GM12801 (cell line): ENCODE measurements around the gene IL22RA1.

Experiments
- TF ChIP-seq, protein P1 (sequence below): IDR thresholded peaks from one replicate; pipeline ENCODE4 v1.5.1; 2011; ENCODE audit warnings: control low read depth; ENCODE audit not compliant: insufficient read length; ENCODE audit errors: extremely low read depth

IL22RA1 gene

DNA sequence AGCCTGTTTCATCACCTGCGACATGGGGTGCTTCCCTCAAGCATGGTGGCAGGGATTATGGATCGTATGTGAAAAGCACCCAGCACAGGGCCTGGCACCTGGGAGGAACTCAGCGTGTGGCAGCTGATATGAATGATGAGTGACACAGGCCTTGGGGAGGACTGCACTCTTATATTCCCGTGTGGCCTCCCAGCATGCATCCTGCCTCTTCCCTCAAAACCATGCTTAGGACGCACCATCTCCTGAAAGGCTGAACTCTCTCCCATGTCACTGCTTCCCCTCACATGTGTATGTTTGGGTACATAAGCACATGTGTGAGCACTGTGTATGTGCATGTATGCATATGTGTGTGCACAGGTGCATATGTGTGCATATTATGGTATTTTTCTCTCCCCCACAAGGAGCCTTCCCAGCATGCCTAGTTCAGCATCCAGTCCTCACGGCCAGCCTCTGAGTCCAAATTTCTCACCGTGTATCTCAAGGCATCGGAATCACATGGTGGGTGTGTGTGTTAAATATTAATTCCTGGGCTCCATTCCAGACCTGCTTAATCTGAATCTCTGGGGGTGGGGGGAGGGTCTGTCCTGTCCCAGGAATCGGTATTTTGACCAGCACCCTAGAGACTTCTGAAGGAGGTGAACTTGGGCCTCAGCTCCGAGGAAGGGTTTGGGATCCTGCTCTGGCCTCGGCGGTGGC lies 43.8 kb downstream of the IL22RA1 start:
- TF ChIP-seq, protein P1, sequence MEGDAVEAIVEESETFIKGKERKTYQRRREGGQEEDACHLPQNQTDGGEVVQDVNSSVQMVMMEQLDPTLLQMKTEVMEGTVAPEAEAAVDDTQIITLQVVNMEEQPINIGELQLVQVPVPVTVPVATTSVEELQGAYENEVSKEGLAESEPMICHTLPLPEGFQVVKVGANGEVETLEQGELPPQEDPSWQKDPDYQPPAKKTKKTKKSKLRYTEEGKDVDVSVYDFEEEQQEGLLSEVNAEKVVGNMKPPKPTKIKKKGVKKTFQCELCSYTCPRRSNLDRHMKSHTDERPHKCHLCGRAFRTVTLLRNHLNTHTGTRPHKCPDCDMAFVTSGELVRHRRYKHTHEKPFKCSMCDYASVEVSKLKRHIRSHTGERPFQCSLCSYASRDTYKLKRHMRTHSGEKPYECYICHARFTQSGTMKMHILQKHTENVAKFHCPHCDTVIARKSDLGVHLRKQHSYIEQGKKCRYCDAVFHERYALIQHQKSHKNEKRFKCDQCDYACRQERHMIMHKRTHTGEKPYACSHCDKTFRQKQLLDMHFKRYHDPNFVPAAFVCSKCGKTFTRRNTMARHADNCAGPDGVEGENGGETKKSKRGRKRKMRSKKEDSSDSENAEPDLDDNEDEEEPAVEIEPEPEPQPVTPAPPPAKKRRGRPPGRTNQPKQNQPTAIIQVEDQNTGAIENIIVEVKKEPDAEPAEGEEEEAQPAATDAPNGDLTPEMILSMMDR = no peak

DNA sequence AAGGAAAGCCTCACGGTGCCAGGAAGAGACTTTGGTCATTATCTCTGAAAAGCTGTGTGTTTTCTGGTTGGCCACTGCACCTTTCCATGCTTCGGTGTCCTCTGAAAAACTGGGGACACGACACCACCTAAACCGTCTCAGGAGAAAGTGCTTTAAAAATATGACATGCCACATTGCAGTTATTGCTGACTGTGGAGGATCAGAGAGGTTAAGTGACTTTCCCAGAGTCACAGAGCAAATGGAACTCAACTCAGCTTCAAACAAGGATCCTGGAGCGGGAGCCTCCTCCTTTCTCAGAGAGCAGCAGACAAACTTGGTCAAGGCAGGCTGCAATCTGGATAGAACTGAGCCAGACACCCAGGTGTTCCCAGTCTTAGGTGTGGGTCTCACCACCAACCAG lies 44.8 kb downstream of the IL22RA1 start:
- TF ChIP-seq, protein P1 = no peak

DNA sequence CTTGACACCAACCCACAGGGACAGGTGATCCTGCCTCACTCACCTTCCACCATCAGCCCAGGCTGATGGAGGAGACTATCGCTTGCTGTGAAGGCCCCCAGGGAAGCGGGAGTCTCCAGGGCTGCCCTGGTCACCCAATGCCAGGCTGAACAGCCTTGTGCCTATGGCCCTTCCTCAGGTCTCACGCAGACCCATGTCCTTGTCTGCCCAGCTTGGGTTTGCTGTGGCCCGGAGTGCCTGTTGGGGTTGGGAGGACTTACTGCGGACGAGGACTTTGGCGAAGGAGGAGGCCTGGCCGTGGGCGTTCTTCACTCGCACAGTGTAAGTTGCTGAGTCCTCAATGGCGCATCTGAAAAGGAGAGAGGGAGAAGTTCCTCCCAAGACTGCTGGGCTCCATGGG lies 45.3 kb downstream of the IL22RA1 start:
- TF ChIP-seq, protein P1 = no peak

DNA sequence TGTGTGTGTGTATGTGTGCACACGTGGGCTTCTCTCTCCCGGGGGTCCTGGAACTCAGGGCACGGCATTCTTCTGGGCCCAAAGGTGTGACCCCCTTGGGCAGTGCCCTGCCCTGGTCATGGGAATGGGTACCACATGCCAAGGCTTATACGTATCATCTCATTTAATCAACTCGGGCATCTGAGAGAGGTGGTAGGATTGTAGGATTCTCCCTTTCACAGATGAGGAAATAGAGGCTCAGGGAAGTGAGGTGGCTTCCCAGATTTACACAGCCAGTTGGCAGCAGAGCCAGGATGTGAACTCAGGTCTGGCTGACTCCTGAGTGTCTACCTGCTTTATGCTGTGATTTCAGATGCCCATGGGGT lies 46.2 kb downstream of the IL22RA1 start:
- TF ChIP-seq, protein P1 = no peak

DNA sequence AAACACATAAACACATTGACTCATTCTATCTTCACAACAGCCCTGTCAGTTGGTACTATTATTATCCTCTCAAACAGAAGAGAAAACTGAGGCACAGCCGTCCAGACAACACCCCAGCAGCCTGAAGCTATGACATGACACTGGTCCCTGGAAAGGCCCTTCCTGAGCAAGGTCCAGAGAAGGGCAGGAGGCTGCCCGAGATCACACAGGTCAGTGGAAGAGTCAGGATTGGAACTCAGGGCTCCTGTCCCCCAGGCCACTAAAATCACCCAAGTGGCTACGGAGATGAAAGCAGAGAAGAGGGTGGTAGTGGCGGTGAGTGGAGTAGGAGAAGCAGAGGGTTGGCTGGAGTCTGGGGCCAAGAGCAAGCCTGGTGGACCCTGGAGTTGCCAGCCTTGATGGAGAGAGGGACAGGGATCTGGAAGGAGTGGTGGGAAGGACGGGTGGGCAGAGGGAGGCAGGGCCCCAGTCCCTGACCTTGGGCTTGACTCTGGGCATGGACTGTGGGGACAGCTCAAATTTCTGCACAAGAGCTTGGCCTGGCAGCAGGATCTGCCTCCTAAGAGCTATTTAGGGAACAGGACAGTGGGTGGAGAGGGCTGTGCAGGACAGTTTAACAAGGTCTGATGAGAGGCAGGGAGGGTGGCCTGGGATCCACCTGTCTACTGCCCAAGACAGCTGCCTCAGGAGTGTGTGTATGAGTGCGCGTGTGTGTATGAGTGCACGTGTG lies 46.8 kb downstream of the IL22RA1 start:
- TF ChIP-seq, protein P1 = no peak

DNA sequence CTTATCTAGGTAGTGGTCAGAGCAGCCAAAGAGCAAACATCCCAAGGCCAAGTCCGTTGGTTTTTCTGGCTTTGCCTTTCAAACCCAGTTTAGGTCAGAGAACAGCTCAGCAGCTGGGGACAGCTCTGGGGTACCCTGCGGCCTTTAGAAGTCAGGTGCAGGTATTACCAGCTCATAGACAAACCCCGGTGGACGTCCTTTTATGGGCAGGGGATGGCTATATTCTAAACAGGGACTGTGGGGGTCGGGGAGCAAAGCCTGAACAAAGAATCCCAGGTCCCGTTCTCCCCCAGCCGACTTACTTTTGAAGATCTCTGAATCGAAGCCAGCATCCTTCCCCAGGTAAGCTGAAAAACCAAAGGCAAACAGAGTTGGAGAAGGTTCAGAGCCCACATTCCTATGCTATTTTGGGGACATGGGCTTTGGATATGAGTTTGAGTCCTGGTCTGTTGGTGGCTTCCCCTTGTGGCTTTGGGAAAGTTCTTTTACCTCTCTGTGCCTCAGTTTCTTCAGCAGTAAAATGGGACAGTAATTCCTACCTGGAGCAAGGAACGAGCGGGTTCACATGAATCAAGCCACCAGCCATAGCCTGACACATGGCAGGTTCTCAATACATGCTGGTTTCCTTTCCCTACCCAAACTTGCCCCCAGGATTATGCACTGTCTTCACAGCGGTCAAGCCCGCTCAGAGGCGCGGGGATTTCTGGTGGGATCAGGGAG lies 47.6 kb downstream of the IL22RA1 start:
- TF ChIP-seq, protein P1 = no peak

DNA sequence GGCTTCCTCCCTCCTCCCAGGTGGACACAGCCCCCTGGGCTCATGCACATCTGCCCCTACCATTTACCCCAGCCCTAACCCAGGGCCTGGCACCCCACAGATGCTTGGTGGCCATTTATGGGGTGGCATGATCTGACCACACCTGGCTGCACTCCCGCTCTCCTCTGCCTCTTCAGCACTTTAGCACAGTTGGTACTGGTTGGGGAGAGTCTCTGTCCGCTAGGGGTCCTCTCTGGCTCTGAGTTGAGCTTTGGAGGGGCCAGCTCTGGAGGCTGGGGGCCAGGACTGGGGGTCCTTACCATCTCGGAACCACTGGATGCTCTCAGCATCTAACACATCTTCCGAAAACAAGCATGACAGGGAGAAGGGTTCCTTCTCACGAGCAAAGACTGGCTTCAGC lies 48.4 kb downstream of the IL22RA1 start:
- TF ChIP-seq, protein P1 = no peak
